ENCODE results near the gene SYNE1. TPM values are rescaled to one million over a fixed set of nuclear protein-coding genes. Genes with fewer than 3 reads are reported as not detected.

The SYNE1 gene
- total RNA-seq, 1 donor from 2014 or later = 24.9 TPM

- Mint-ChIP-seq H3K4me1 (no peaks in the 10 kb centered on the region), H3K27ac (ENCODE audit: unreplicated experiment) (no peak overlapping the region), H3K4me3 (no peak overlapping the region), H3K36me3 (ENCODE audit: low read depth) (peaks cover 7% of the 10 kb centered on the region), H3K27me3 (ENCODE audit: low read depth) (no peaks in the 10 kb centered on the region), H3K9me3 (no peaks in the 10 kb centered on the region)
- peak; percentile 77 for TF ChIP-seq CTCF (conservative IDR thresholded peaks at IDR 0.05)
- no peak for DNase-seq (ENCODE audit: low read depth, low spot score)
Measured at GRCh38 chr6:152124429-152125074, 512.6 kb downstream of the SYNE1 start.

GRCh38 chr6:152123076-152123475, 514.1 kb downstream of the SYNE1 start:
- Mint-ChIP-seq H3K4me3 (no peak overlapping the region), H3K36me3 (ENCODE audit: low read depth) (peaks cover 10% of the 10 kb centered on the region), H3K27me3 (ENCODE audit: low read depth) (no peaks in the 10 kb centered on the region), H3K27ac (ENCODE audit: unreplicated experiment) (no peak overlapping the region), H3K9me3 (no peaks in the 10 kb centered on the region), H3K4me1 (no peaks in the 10 kb centered on the region)
- no peak for DNase-seq (ENCODE audit: low read depth, low spot score)
- TF ChIP-seq CTCF (conservative IDR thresholded peaks at IDR 0.05) = no peak

- DNase-seq (ENCODE audit: low read depth, low spot score) = no peak
- H3K27ac Mint-ChIP-seq (ENCODE audit: unreplicated experiment) = no peak overlapping the region
- TF ChIP-seq CTCF (conservative IDR thresholded peaks at IDR 0.05) = no peak
- no peaks in the 10 kb centered on the region for H3K9me3 Mint-ChIP-seq
- no peak overlapping the region for H3K4me3 Mint-ChIP-seq
- H3K27me3 Mint-ChIP-seq (ENCODE audit: low read depth) = no peaks in the 10 kb centered on the region
- no peaks in the 10 kb centered on the region for H3K4me1 Mint-ChIP-seq
- H3K36me3 Mint-ChIP-seq (ENCODE audit: low read depth) = peaks cover 10% of the 10 kb centered on the region
Measured at GRCh38 chr6:152122434-152122833, 514.7 kb downstream of the SYNE1 start.

- Mint-ChIP-seq H3K4me1 (no peaks in the 10 kb centered on the region), H3K27ac (ENCODE audit: unreplicated experiment) (no peak overlapping the region), H3K4me3 (no peak overlapping the region), H3K36me3 (ENCODE audit: low read depth) (peaks cover 10% of the 10 kb centered on the region), H3K9me3 (no peaks in the 10 kb centered on the region), H3K27me3 (ENCODE audit: low read depth) (no peaks in the 10 kb centered on the region)
- DNase-seq (ENCODE audit: low read depth, low spot score) = no peak
- TF ChIP-seq CTCF (conservative IDR thresholded peaks at IDR 0.05) = no peak
Measured at GRCh38 chr6:152121910-152122309, 515.3 kb downstream of the SYNE1 start.

- H3K4me3 Mint-ChIP-seq = no peak overlapping the region
- no peaks in the 10 kb centered on the region for H3K27me3 Mint-ChIP-seq (ENCODE audit: low read depth)
- TF ChIP-seq CTCF (conservative IDR thresholded peaks at IDR 0.05) = no peak
- no peaks in the 10 kb centered on the region for H3K4me1 Mint-ChIP-seq
- DNase-seq (ENCODE audit: low read depth, low spot score) = no peak
- peaks cover 10% of the 10 kb centered on the region for H3K36me3 Mint-ChIP-seq (ENCODE audit: low read depth)
- H3K9me3 Mint-ChIP-seq = no peaks in the 10 kb centered on the region
- H3K27ac Mint-ChIP-seq (ENCODE audit: unreplicated experiment) = no peak overlapping the region
Measured at GRCh38 chr6:152119831-152120230, 517.3 kb downstream of the SYNE1 start.

All from neural crest cell (in vitro differentiated cells).